ENCODE measurements around the gene DPP7.

DPP7 gene

GRCh38 chr9:137114613-137115393 lies at the start of gene DPP7:
Gene DPP7, minus strand, starts transcription at chr9:137114733. Its CDS starts 20 bp downstream, at chr9:137114713.
- peak; percentile 89 for DNase-seq

DNA sequence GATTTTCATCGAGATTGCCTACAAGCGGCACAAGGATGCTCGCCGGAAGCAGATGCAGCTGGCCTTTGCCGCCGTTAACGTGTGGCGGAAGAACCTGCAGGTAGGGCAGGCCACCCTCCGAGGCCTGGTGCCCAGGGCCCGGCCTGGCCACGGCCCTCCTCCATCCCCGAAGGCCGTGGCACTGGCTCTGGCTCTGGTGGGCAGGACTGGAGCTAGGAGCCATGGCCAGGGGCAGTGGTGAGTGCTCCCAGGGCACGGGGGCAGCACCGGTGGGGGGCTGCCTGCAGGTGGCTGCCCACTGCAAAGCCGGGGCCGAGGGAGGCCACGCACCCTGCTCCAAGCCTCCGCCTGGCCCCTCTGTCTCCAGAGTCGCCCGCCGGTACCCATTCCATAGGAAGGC lies 49.3 kb upstream of the DPP7 start:
- H3K27ac Mint-ChIP-seq = no peak overlapping the region
- H3K27me3 Mint-ChIP-seq = peaks cover 76% of the 10 kb centered on the region
- no peaks in the 10 kb centered on the region for H3K9me3 Mint-ChIP-seq
- H3K4me1 Mint-ChIP-seq (ENCODE audit: low read depth) = peaks cover 14% of the 10 kb centered on the region
- no peaks in the 10 kb centered on the region for H3K36me3 Mint-ChIP-seq (ENCODE audit: low read depth)
- H3K4me3 Mint-ChIP-seq = no peak overlapping the region
- no peak for DNase-seq

More at GRCh38 chr9:137114613-137115393, at the start of gene DPP7:
- Mint-ChIP-seq H3K4me3 (peak within 1 kb of the TSS; percentile 81), H3K4me1 (ENCODE audit: low read depth) (peaks cover 15% of the 10 kb centered on the region), H3K27ac (peak within 1 kb of the TSS; percentile 87), H3K27me3 (no peaks in the 10 kb centered on the region), H3K36me3 (ENCODE audit: low read depth) (peaks cover 28% of the 10 kb centered on the region), H3K9me3 (no peaks in the 10 kb centered on the region)

- no peak for DNase-seq
- no peak overlapping the region for H3K27ac Mint-ChIP-seq
- H3K36me3 Mint-ChIP-seq (ENCODE audit: low read depth) = no peaks in the 10 kb centered on the region
- H3K4me3 Mint-ChIP-seq = no peak overlapping the region
- H3K27me3 Mint-ChIP-seq = peaks cover 77% of the 10 kb centered on the region
- H3K4me1 Mint-ChIP-seq (ENCODE audit: low read depth) = peaks cover 14% of the 10 kb centered on the region
- no peaks in the 10 kb centered on the region for H3K9me3 Mint-ChIP-seq
Observed at GRCh38 chr9:137163365-137163715, 48.8 kb upstream of the DPP7 start.

- Mint-ChIP-seq H3K36me3 (ENCODE audit: low read depth) (no peaks in the 10 kb centered on the region), H3K27me3 (peaks cover 83% of the 10 kb centered on the region), H3K4me3 (no peak overlapping the region), H3K27ac (no peak overlapping the region), H3K9me3 (no peaks in the 10 kb centered on the region), H3K4me1 (ENCODE audit: low read depth) (peaks cover 18% of the 10 kb centered on the region)
- DNase-seq = no peak
Observed at GRCh38 chr9:137162505-137163364, 48.2 kb upstream of the DPP7 start.

DNA sequence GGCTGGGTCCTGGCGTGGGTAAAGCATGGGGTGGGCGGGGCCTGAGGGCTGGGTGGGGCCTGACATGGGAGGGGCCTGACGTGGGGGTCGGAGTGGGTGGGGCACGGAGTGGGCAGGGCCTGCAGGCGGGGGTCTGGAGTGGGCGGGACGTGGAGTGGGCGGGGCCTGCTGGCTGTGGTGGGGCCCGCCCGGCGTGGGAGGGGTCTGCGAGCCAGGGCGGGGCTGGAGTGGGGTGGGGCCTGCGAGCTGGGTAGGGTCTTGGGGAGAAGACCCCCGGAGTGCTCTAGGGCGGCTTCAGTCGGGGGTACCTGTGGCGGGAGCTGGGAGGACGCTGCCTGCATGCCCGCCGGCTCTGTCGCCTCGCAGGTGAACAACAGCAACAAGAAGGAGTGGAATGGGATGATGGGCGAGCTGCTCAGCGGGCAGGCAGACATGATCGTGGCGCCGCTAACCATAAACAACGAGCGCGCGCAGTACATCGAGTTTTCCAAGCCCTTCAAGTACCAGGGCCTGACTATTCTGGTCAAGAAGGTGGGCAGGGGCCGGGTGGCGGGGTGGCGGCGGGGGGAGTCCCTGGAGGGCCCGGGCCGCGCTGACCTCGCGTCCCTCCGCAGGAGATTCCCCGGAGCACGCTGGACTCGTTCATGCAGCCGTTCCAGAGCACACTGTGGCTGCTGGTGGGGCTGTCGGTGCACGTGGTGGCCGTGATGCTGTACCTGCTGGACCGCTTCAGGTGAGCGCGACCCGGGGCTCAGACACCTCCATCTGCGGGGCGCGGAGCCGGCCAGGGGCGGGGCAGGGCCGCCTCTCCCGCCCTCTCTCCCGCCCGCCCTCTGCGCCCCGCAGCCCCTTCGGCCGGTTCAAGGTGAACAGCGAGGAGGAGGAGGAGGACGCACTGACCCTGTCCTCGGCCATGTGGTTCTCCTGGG lies 47.3 kb upstream of the DPP7 start:
- DNase-seq = no peak
- Mint-ChIP-seq H3K4me3 (no peak overlapping the region), H3K36me3 (ENCODE audit: low read depth) (no peaks in the 10 kb centered on the region), H3K27ac (no peak overlapping the region), H3K27me3 (peaks cover 86% of the 10 kb centered on the region), H3K9me3 (no peaks in the 10 kb centered on the region), H3K4me1 (ENCODE audit: low read depth) (peaks cover 21% of the 10 kb centered on the region)

GRCh38 chr9:137160716-137161557 lies 46.4 kb upstream of the DPP7 start:
- no peaks in the 10 kb centered on the region for H3K36me3 Mint-ChIP-seq (ENCODE audit: low read depth)
- H3K27ac Mint-ChIP-seq = no peak overlapping the region
- no peak for DNase-seq
- peaks cover 84% of the 10 kb centered on the region for H3K27me3 Mint-ChIP-seq
- peaks cover 27% of the 10 kb centered on the region for H3K4me1 Mint-ChIP-seq (ENCODE audit: low read depth)
- H3K9me3 Mint-ChIP-seq = no peaks in the 10 kb centered on the region
- no peak overlapping the region for H3K4me3 Mint-ChIP-seq

DNA sequence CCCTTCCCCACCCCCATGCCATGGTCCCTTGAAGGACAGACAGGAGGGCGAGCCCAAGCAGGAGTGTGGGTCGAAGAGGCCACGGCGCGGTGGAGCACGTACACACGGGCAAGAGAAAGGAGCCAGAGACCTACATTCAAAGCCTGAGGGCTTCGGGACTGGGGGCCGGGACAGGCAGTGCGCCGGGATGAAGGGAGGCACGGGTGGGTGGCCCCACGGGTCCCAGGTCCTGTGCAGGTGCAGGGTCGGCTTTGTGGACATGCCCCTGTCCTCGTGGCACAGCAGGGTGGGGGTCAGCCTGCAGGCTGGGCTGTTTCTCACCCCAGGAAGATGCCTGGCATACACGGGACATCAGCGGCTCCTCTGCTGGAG lies 45.5 kb upstream of the DPP7 start:
- Mint-ChIP-seq H3K9me3 (no peaks in the 10 kb centered on the region), H3K27me3 (peaks cover 83% of the 10 kb centered on the region), H3K4me1 (ENCODE audit: low read depth) (peaks cover 27% of the 10 kb centered on the region), H3K36me3 (ENCODE audit: low read depth) (no peaks in the 10 kb centered on the region), H3K4me3 (no peak overlapping the region), H3K27ac (no peak overlapping the region)
- no peak for DNase-seq

GRCh38 chr9:137159105-137160053 lies 44.8 kb upstream of the DPP7 start:
- H3K4me3 Mint-ChIP-seq = no peak overlapping the region
- H3K36me3 Mint-ChIP-seq (ENCODE audit: low read depth) = no peaks in the 10 kb centered on the region
- no peaks in the 10 kb centered on the region for H3K9me3 Mint-ChIP-seq
- no peak for DNase-seq
- peaks cover 80% of the 10 kb centered on the region for H3K27me3 Mint-ChIP-seq
- H3K4me1 Mint-ChIP-seq (ENCODE audit: low read depth) = peaks cover 27% of the 10 kb centered on the region
- no peak overlapping the region for H3K27ac Mint-ChIP-seq

GRCh38 chr9:137158625-137159024 lies 44.1 kb upstream of the DPP7 start:
- Mint-ChIP-seq H3K27ac (no peak overlapping the region), H3K27me3 (peaks cover 76% of the 10 kb centered on the region), H3K4me1 (ENCODE audit: low read depth) (peaks cover 27% of the 10 kb centered on the region), H3K9me3 (no peaks in the 10 kb centered on the region), H3K4me3 (no peak overlapping the region), H3K36me3 (ENCODE audit: low read depth) (no peaks in the 10 kb centered on the region)
- no peak for DNase-seq

DNA sequence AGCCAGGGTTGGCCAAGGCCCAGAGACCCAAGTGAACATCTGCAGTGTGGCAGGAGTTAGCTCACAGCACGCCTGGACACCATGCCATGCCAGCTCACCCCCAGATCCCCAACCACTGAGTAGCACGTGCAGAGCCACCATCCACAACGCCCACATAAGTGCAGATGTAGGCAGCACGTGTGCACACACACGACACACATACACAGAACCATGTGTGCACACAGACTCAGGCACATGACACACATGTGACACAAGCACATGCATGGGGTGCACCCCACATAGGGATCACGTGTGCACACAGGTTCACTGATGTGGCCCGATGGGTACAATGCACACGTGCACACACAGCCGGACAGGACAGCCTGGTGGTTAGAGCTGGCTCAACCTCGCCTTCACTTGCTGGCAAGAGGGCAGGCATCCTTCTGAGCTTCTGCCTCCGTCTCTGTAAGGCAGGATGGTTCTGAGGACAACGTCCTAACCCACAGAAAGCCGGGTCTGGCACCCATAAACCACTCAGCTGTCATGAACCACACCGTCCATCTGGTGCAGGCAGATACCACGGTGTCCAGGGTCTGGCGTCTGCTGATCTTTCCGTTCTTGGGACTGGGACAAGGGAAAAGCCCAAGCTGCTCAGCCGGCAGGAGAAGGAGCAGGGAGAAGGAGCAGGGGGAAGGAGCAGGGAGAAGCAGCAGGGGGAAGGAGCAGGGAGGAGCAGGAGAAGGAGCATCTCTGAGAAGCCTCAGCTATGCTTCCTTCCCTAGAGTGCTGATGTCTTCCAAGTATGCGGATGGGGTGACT lies 43.3 kb upstream of the DPP7 start:
- peaks cover 70% of the 10 kb centered on the region for H3K27me3 Mint-ChIP-seq
- H3K9me3 Mint-ChIP-seq = no peaks in the 10 kb centered on the region
- peaks cover 22% of the 10 kb centered on the region for H3K4me1 Mint-ChIP-seq (ENCODE audit: low read depth)
- H3K4me3 Mint-ChIP-seq = no peak overlapping the region
- no peak overlapping the region for H3K27ac Mint-ChIP-seq
- no peak for DNase-seq
- H3K36me3 Mint-ChIP-seq (ENCODE audit: low read depth) = no peaks in the 10 kb centered on the region

GRCh38 chr9:137156567-137157375 lies 42.2 kb upstream of the DPP7 start:
- DNase-seq = peak; percentile 74
- H3K27ac Mint-ChIP-seq = no peak overlapping the region

More at GRCh38 chr9:137156567-137157375, 42.2 kb upstream of the DPP7 start:
- Mint-ChIP-seq H3K27me3 (peaks cover 64% of the 10 kb centered on the region), H3K4me3 (peak overlapping the region; percentile 44), H3K4me1 (ENCODE audit: low read depth) (peaks cover 21% of the 10 kb centered on the region), H3K9me3 (no peaks in the 10 kb centered on the region), H3K36me3 (ENCODE audit: low read depth) (no peaks in the 10 kb centered on the region)
